Activated CD4-positive, alpha-beta T cell treated with anti-CD3 and anti-CD28 coated beads, Interleukin-2, Interleukin-4, amounts not matched to agents 100 ng/mL and 50 ng/mL, durations not matched to agents 16 hours and 8 hours (primary cell): ENCODE results near the gene ABCC4.
"Not testable (repeated sequence)": the region's sequence is repeated elsewhere in the genome, so short reads cannot be mapped to it uniquely, and the experiment has no call there.

Experiments used
- DNase-seq: peaks from one replicate; pipeline ENCODE4 v3.0.0-alpha.2; 2020; ENCODE audit warnings: low spot score

The ABCC4 gene

DNA sequence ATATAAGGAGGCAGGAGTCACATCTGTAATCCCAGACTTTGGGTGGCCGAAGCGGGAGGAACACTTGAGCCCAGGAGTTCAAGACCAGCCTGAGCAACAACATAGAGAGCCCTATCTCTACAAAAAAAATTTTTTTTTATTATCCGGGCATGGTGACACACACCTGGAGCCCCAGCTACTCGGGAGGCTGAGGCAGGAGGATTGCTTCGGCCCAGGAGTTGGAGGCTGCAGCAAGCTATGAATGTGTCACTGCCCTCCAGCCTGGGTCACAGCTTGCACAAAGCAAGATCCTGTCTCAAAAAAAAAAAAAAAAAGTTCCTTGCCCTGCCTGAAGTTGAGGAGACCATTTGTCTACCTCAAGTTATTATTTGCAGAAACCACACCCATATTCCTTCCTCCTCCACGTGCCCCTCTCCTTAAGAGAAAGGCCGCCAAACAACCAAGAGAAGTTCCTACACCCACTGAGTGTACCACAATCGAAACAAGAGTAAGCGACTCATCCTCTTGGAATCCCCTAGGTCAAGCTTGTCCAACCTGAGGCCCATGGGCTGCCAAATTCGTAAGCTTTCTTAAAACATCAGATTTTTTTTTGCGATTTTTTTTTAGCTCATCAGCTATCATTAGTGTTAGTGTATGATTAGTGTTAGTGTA, 2.2 kb downstream of the ABCC4 start:
- DNase-seq, result no peak

GRCh38 chr13:95298169-95298965, 2.9 kb downstream of the ABCC4 start:
- no peak for DNase-seq

GRCh38 chr13:95296326-95296925, 4.8 kb downstream of the ABCC4 start:
- no peak for DNase-seq

DNA sequence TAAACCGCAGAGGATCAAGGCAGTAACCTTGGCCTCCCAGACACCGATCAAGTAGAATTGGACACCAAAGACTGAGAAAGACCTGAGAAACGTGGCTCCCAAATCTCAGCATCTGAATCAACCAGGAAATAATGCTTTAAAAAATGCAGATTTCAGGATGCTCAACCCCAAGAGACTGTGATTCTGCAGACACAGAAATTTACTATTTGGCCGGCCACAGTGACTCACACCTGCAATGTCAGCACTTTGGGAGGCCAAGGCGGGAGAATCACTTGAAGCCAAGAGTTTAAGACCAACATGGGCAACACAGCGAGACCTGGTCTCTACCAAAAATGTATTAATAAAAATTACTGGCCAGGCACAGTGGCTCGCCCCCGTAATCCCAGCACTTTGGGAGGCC, 6.2 kb downstream of the ABCC4 start:
- no peak for DNase-seq

DNA sequence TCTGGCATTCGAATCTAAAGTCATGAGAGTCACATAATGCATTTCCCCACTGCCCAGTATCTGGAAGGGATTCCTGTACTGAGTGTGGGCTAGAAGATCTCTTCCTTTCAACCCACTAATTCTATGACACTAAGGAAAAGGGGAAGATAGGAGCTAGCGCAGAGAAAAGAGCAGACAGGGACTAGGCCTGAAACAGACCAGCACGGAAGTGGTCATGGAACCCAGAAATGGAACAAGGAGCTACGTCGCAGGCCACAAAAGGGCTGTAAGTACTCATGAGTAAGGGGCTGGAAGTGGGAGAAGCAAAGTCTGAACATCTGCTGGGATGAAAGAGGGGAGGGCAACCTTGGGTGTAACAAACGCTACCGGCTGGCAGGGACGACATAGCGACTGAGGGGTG, 8.6 kb downstream of the ABCC4 start:
- DNase-seq, result no peak

DNA sequence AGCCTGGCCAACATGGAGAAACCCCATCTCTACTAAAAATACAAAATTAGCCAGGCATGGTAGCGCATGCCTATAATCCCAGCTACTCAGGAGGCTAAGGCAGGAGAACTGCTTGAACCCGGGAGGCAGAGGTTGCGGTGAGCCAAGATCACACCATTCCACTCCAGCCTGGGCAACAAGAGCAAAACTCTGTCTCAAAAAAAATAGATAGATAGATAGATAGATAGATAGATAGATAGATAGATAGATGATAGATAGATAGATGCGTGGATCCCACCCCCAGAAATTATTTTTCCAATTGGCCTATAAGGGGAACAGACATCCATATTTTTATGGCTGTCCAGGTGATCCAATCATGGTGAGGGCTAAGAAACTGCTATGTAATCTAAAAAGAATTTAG, 11.3 kb downstream of the ABCC4 start:
- DNase-seq, result not testable (repeated sequence)

DNA sequence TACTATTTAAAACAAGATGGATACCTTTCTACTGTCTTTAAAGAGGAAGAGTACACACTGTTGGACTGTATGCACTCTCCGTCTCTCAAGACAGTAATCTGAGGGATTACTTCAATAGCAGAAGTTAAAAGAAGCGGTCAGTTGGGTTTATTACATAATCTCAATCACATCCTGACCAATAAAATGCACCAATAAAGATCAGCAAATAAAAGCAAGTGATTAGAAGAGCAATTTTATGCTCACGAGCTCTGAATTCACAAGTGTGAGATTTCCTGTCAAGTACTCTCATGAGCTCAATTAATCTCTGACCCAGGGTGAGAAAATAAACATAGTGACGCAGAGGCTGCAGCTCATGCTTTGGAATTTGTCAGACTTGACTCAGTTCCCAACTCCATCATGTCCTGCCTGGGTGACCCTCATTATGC, 12.2 kb downstream of the ABCC4 start:
- DNase-seq, result no peak

- DNase-seq, result no peak
These were observed 16.8 kb downstream of the ABCC4 start for GRCh38 chr13:95284436-95284835.

DNA sequence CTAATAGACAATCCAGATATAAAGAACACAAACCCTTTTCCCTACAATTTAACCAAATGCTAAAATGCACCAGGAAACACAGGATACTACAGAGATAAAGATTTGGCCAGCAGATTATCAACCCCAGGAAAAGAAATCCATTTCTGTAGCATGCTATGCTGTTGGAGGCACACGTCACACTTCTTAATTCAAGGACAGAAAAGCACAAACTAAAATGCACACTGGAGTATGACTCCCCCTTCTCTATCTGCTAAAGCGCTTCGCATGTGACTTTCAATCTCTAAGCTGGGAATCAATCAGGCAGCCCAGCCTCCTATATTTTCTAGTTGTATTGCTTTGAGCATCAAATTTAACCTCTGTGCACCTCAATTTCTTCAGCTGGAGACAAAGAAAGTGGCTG, 22.2 kb downstream of the ABCC4 start:
- no peak for DNase-seq

- DNase-seq, result no peak
These were observed 25.2 kb downstream of the ABCC4 start for GRCh38 chr13:95276037-95276505.

GRCh38 chr13:95275322-95276036, 25.8 kb downstream of the ABCC4 start:
- no peak for DNase-seq

GRCh38 chr13:95273592-95274132, 27.6 kb downstream of the ABCC4 start:
- not testable (repeated sequence) for DNase-seq

DNA sequence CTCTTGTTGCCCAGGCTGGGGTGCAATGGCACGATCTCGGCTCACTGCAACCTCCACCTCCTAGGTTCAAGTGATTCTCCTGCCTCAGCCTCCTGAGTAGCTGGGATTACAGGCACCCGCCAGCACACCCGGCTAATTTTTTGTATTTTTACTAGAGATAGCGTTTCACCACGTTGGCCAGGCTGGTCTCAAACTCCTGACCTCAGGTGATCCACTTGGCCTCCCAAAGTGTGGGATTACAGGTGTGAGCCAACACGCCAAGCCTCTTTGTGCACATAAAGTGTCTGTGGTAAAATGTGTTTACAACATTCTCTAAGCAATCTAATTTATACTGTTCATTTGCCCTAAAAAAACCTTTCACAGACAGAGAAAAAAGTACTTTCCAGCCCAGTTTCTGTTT, 29.2 kb downstream of the ABCC4 start:
- not testable (repeated sequence) for DNase-seq

GRCh38 chr13:95269756-95270155, 31.5 kb downstream of the ABCC4 start:
- DNase-seq, result no peak

- DNase-seq, result not testable (repeated sequence)
These were observed 32.7 kb downstream of the ABCC4 start for GRCh38 chr13:95268343-95269065.

GRCh38 chr13:95267662-95268342, 33.4 kb downstream of the ABCC4 start:
- DNase-seq, result no peak

DNA sequence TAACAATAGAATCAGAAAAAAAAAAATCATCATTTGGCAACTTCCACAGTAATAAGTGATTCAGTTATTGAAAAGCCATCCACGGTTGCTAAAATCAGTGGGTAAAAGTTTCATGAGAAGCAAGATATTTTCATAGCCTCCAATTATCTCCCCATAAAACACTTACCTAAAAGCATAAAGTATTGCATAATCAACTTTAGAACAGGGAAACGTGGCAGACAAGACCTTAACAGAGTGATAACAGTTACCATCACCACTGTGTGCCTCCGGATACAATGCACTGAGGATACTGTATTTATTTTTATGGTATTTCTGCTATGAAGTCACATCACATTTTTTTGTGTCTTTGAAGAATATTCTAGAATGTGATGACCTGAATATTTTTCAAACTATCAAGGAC, 37.0 kb downstream of the ABCC4 start:
- DNase-seq, result no peak

- no peak for DNase-seq
These were observed 38.3 kb downstream of the ABCC4 start for GRCh38 chr13:95262837-95263384.

DNA sequence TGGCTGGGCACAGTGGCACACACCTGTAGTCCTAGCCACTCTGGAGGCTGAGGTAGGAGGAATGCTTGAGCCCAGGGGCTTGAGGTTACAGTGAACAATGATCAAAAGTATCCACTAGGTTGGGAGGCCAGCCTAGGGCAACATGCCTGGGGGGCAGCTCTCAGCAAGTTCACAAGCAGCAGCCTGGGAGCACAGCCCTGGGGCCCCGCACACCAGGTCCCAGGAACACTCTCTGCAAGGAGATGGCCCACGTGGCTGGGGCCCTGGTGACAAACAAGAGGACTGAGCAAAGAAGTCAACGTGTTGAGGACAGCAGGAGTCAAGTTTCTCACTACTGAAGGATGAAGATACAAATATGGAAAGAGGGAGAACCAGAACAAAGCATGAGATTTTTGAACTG, 39.3 kb downstream of the ABCC4 start:
- DNase-seq, result no peak

- DNase-seq, result no peak
These were observed 41.2 kb downstream of the ABCC4 start for GRCh38 chr13:95260031-95260525.
